ENCODE data around the gene C2orf92. TPM values are rescaled to one million over a fixed set of nuclear protein-coding genes. Genes with fewer than 3 reads are reported as not detected.

C2orf92 gene
- total RNA-seq, 2 experiments from 2014 or later = 5.9 to 11.2 TPM

- no peak for DNase-seq (ENCODE audit: low spot score)
- ChIA-PET POLR2A (interaction anchor here (1.4 kb wide), 1 partner anchor 72 kb away, joined by 4 read pairs; the partner anchor contains the start of gene COX5B), CTCF (ENCODE audit: unreplicated experiment) (no interaction called here)
- Histone ChIP-seq H3K4me3 (ENCODE audit: low read depth, low read length, poor library complexity, severe bottlenecking) (no peak overlapping the region), H4K20me1 (ENCODE audit: insufficient read depth, low read length) (no peaks in the 10 kb centered on the region), H3K9me2 (ENCODE audit: insufficient read depth, low read length) (no peaks in the 10 kb centered on the region), H3K36me3 (ENCODE audit: insufficient read depth, low read length) (0 out of 2 replicates have a peak, but pooled peaks cover 4% of the 10 kb centered on the region), H2AFZ (ENCODE audit: low read length) (no peak overlapping the region), H3K27ac (ENCODE audit: low read depth, low read length, poor library complexity, severe bottlenecking) (no peak overlapping the region), H3K9me3 (ENCODE audit: low read length) (no peaks in the 10 kb centered on the region), H3K4me2 (ENCODE audit: low read length) (no peak overlapping the region), H3K4me1 (ENCODE audit: insufficient read depth, low read length, poor library complexity, severe bottlenecking) (peaks cover 43% of the 10 kb centered on the region), H3K79me2 (ENCODE audit: insufficient read depth, low read depth, low read length) (peaks cover 8% of the 10 kb centered on the region; the same call in 1 of the 2 replicates)
- TF ChIP-seq EZH2phosphoT487 (IDR thresholded peaks at IDR 0.05; ENCODE audit: borderline replicate concordance, low read depth, low read length) = no peak
- TF ChIP-seq, protein P1, sequence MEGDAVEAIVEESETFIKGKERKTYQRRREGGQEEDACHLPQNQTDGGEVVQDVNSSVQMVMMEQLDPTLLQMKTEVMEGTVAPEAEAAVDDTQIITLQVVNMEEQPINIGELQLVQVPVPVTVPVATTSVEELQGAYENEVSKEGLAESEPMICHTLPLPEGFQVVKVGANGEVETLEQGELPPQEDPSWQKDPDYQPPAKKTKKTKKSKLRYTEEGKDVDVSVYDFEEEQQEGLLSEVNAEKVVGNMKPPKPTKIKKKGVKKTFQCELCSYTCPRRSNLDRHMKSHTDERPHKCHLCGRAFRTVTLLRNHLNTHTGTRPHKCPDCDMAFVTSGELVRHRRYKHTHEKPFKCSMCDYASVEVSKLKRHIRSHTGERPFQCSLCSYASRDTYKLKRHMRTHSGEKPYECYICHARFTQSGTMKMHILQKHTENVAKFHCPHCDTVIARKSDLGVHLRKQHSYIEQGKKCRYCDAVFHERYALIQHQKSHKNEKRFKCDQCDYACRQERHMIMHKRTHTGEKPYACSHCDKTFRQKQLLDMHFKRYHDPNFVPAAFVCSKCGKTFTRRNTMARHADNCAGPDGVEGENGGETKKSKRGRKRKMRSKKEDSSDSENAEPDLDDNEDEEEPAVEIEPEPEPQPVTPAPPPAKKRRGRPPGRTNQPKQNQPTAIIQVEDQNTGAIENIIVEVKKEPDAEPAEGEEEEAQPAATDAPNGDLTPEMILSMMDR (conservative IDR thresholded peaks at IDR 0.05; ENCODE audit: low read length) = no peak
- intact Hi-C loops (cut with micrococcal nuclease; ENCODE audit: unreplicated experiment) = no loop called here
- BruUV-seq (replicated peaks) = no TSS peak
These were observed 47.4 kb downstream of the C2orf92 start for GRCh38 chr2:97716695-97717612.

GRCh38 chr2:97717613-97717995 is 48.1 kb downstream of the C2orf92 start:
- Histone ChIP-seq H3K4me3 (ENCODE audit: low read depth, low read length, poor library complexity, severe bottlenecking) (no peak overlapping the region), H3K4me2 (ENCODE audit: low read length) (0 out of 2 replicates have a peak overlapping the region, but pooled peaks have one; percentile 69), H2AFZ (ENCODE audit: low read length) (no peak overlapping the region), H3K9me2 (ENCODE audit: insufficient read depth, low read length) (no peaks in the 10 kb centered on the region), H3K79me2 (ENCODE audit: insufficient read depth, low read depth, low read length) (peaks cover 8% of the 10 kb centered on the region; the same call in 1 of the 2 replicates), H3K36me3 (ENCODE audit: insufficient read depth, low read length) (0 out of 2 replicates have a peak, but pooled peaks cover 4% of the 10 kb centered on the region), H3K9me3 (ENCODE audit: low read length) (no peaks in the 10 kb centered on the region), H3K4me1 (ENCODE audit: insufficient read depth, low read length, poor library complexity, severe bottlenecking) (peaks cover 41% of the 10 kb centered on the region), H3K27ac (ENCODE audit: low read depth, low read length, poor library complexity, severe bottlenecking) (no peak overlapping the region), H4K20me1 (ENCODE audit: insufficient read depth, low read length) (no peaks in the 10 kb centered on the region)
- intact Hi-C loops (cut with micrococcal nuclease; ENCODE audit: unreplicated experiment) = no loop called here
- POLR2A ChIA-PET = interaction anchor here (1.4 kb wide), 1 partner anchor 72 kb away, joined by 4 read pairs; the partner anchor contains the start of gene COX5B
- no TSS peak for BruUV-seq (replicated peaks)
- DNase-seq (ENCODE audit: low spot score) = no peak
- TF ChIP-seq, protein P1 (conservative IDR thresholded peaks at IDR 0.05; ENCODE audit: low read length) = no peak
- no peak for TF ChIP-seq EZH2phosphoT487 (IDR thresholded peaks at IDR 0.05; ENCODE audit: borderline replicate concordance, low read depth, low read length)
- CTCF ChIA-PET (ENCODE audit: unreplicated experiment) = no interaction called here
